Measurements from ENCODE around the gene HSPB3.
"Not testable (repeated sequence)": the region's sequence is repeated elsewhere in the genome, so short reads cannot be mapped to it uniquely, and the experiment has no call there.

Gene HSPB3

GRCh38 chr5:54455413-54456157 is at the start of gene HSPB3:
Gene HSPB3, plus strand, starts transcription at chr5:54455699. Its CDS starts 91 bp downstream, at chr5:54455790.
- no peak for DNase-seq

- no peak for DNase-seq
These were observed 44.3 kb upstream of the HSPB3 start for GRCh38 chr5:54411176-54411575.

GRCh38 chr5:54412913-54413312 is 42.6 kb upstream of the HSPB3 start:
- DNase-seq: no peak

- no peak for DNase-seq
These were observed 40.4 kb upstream of the HSPB3 start for GRCh38 chr5:54415147-54415546.

GRCh38 chr5:54415896-54416601 is 39.5 kb upstream of the HSPB3 start:
- no peak for DNase-seq

GRCh38 chr5:54419573-54420423 is 35.7 kb upstream of the HSPB3 start:
- DNase-seq: not testable (repeated sequence)

GRCh38 chr5:54420511-54420910 is 35.0 kb upstream of the HSPB3 start:
- DNase-seq: not testable (repeated sequence)

GRCh38 chr5:54421976-54422375 is 33.5 kb upstream of the HSPB3 start:
- no peak for DNase-seq

- DNase-seq: no peak
These were observed 30.2 kb upstream of the HSPB3 start for GRCh38 chr5:54425258-54425657.

GRCh38 chr5:54426209-54426608 is 29.3 kb upstream of the HSPB3 start:
- DNase-seq: no peak

GRCh38 chr5:54434650-54435049 is 20.8 kb upstream of the HSPB3 start:
- not testable (repeated sequence) for DNase-seq

GRCh38 chr5:54438620-54439389 is 16.7 kb upstream of the HSPB3 start:
- DNase-seq: no peak

- DNase-seq: no peak
These were observed 15.0 kb upstream of the HSPB3 start for GRCh38 chr5:54440456-54440893.

- no peak for DNase-seq
These were observed 13.2 kb upstream of the HSPB3 start for GRCh38 chr5:54442271-54442670.

- no peak for DNase-seq
These were observed 12.2 kb upstream of the HSPB3 start for GRCh38 chr5:54443270-54443669.

GRCh38 chr5:54445691-54446378 is 9.7 kb upstream of the HSPB3 start:
- no peak for DNase-seq

GRCh38 chr5:54446379-54446732 is 9.1 kb upstream of the HSPB3 start:
- DNase-seq: no peak

GRCh38 chr5:54449923-54450322 is 5.6 kb upstream of the HSPB3 start:
- DNase-seq: no peak

GRCh38 chr5:54450542-54450941 is 5.0 kb upstream of the HSPB3 start:
- DNase-seq: no peak

GRCh38 chr5:54453046-54453445 is 2.5 kb upstream of the HSPB3 start:
- no peak for DNase-seq

- no peak for DNase-seq
These were observed 897 bp upstream of the HSPB3 start for GRCh38 chr5:54454602-54455001.
